H1 (cell line): ENCODE measurements around the gene ZNF367. TPM values are rescaled to one million over a fixed set of nuclear protein-coding genes. Genes with fewer than 3 reads are reported as not detected.

Experiments used
- CTCF ChIA-PET: fragments of 300-600 bp; sonication (Branson Sonifier 250); formaldehyde crosslinking; loops from one replicate; lab custom pipeline; 2021; ENCODE audit not compliant: partially characterized antibody; lab: Charles Lee
- POLR2A ChIA-PET: fragments of 300-600 bp; sonication (Branson Sonifier 250); formaldehyde crosslinking; loops from one replicate; lab custom pipeline; 2021; ENCODE audit warnings: inconsistent platforms; ENCODE audit not compliant: partially characterized antibody; lab: Charles Lee
- DNase-seq, 2 experiments: peaks; one replicate each; pipeline versions ENCODE4 v3.0.0 to v3.0.0-alpha.2; 2010 to 2022; ENCODE audit warnings: low spot score in 2 of 2, low read depth in 1 of 2, mixed read lengths in 1 of 2
- FAIRE-seq: peaks from 2 replicates; lab custom pipeline; 2011; peaks lifted over from hg19 to GRCh38; lab: Jason Lieb, UNC
- H2AFZ ChIP-seq: 2 replicates; pipeline ENCODE4 v1.8.1; 2012; ENCODE audit warnings: low read length, inconsistent platforms
- H2AK5ac ChIP-seq: 2 replicates; pipeline ENCODE4 v1.6.1; 2013; ENCODE audit warnings: low read depth, low read length
- H2BK120ac ChIP-seq: replicated peaks from 2 replicates; pipeline ENCODE3; 2013; ENCODE audit warnings: low read depth, low read length, inconsistent platforms
- H2BK12ac ChIP-seq: 2 replicates; pipeline ENCODE4 v1.6.1; 2013; ENCODE audit warnings: low read depth, low read length
- H2BK15ac ChIP-seq: 2 replicates; pipeline ENCODE4 v1.6.1; 2013; ENCODE audit warnings: low read length
- H2BK20ac ChIP-seq: 2 replicates; pipeline ENCODE4 v1.6.1; 2013; ENCODE audit warnings: low read length
- H2BK5ac ChIP-seq: 2 replicates; pipeline ENCODE4 v1.6.1; 2013; ENCODE audit warnings: low read depth, low read length
- H3K14ac ChIP-seq: 2 replicates; pipeline ENCODE4 v1.6.1; 2013; ENCODE audit warnings: inconsistent platforms; ENCODE audit not compliant: insufficient read length
- H3K18ac ChIP-seq: 2 replicates; pipeline ENCODE4 v1.6.1; 2013; ENCODE audit warnings: low read length; ENCODE audit errors: extremely low read depth
- H3K23ac ChIP-seq: 2 replicates; pipeline ENCODE4 v1.6.1; 2013; ENCODE audit warnings: inconsistent platforms; ENCODE audit not compliant: insufficient read length
- H3K23me2 ChIP-seq: 2 replicates; pipeline ENCODE4 v1.6.1; 2013; ENCODE audit warnings: low read depth, low read length
- H3K27ac ChIP-seq: 2 replicates; pipeline ENCODE4 v1.6.1; 2011; ENCODE audit warnings: low read depth, low read length, inconsistent platforms
- H3K27me3 ChIP-seq, 4 experiments: replicated peaks in 1 of 4; 1 replicate in 1 of 4; 2 replicates in 3 of 4; pipeline versions ENCODE4 v1.6.1 to v1.8.1; 2011 to 2013; ENCODE audit warnings: low read length in 3 of 4, mild to moderate bottlenecking in 3 of 4, inconsistent platforms in 2 of 4, mixed read lengths in 2 of 4, moderate library complexity in 1 of 4; ENCODE audit not compliant: control insufficient read depth in 3 of 4, insufficient read depth in 3 of 4; ENCODE audit errors: extremely low read depth in 1 of 4
- H3K36me3 ChIP-seq, 4 experiments: 2 replicates each; pipeline versions ENCODE4 v1.6.1 to v1.8.1; 2011 to 2013; ENCODE audit warnings: mild to moderate bottlenecking in 4 of 4, low read length in 3 of 4, moderate library complexity in 2 of 4, control low read depth in 1 of 4, inconsistent platforms in 1 of 4; ENCODE audit not compliant: insufficient read depth in 4 of 4, control insufficient read depth in 2 of 4
- H3K4ac ChIP-seq: replicated peaks from 2 replicates; pipeline ENCODE3; 2013; ENCODE audit warnings: low read length, low read depth, mixed read lengths, inconsistent platforms; ENCODE audit not compliant: insufficient read length
- H3K4me1 ChIP-seq, 4 experiments: replicated peaks in 1 of 4; 1 replicate in 1 of 4; 2 replicates in 3 of 4; pipeline versions ENCODE4 v1.6.1 to v1.8.1; 2011 to 2013; ENCODE audit warnings: low read length in 3 of 4, inconsistent platforms in 2 of 4, mixed read lengths in 1 of 4; ENCODE audit not compliant: insufficient read depth in 4 of 4, control insufficient read depth in 3 of 4
- H3K4me2 ChIP-seq, 2 experiments: 2 replicates each; pipeline versions ENCODE4 v1.6.1 to v1.8.1; 2011 to 2013; ENCODE audit warnings: low read depth in 2 of 2, low read length in 2 of 2, control low read depth in 1 of 2, inconsistent platforms in 1 of 2, mild to moderate bottlenecking in 1 of 2; ENCODE audit not compliant: insufficient read depth in 1 of 2
- H3K4me3 ChIP-seq, 4 experiments: fragments of 200-600, 300-600 bp in 1 of 4; sonication (generic), shearing (Covaris generic), sonication (Bioruptor Twin) in 1 of 4; 2 replicates each; pipeline versions ENCODE4 v1.5.1 to v1.8.1; 2011 to 2016; ENCODE audit warnings: low read length in 4 of 4, low read depth in 3 of 4, control low read depth in 2 of 4, inconsistent platforms in 2 of 4, mild to moderate bottlenecking in 2 of 4, mixed read lengths in 1 of 4, moderate library complexity in 1 of 4; ENCODE audit not compliant: insufficient read depth in 2 of 4; ENCODE audit errors: extremely low read depth in 1 of 4
- H3K56ac ChIP-seq: replicated peaks from 2 replicates; pipeline ENCODE3; 2013; ENCODE audit warnings: low read depth, mild to moderate bottlenecking, mixed read lengths, low read length, inconsistent platforms; ENCODE audit not compliant: insufficient read length
- H3K79me1 ChIP-seq: 2 replicates; pipeline ENCODE4 v1.6.1; 2013; ENCODE audit warnings: low read depth, low read length, control low read depth
- H3K79me2 ChIP-seq, 2 experiments: 2 replicates each; pipeline versions ENCODE4 v1.6.1 to v1.8.1; 2012 to 2013; ENCODE audit warnings: low read length in 2 of 2, mild to moderate bottlenecking in 2 of 2, inconsistent platforms in 1 of 2; ENCODE audit not compliant: insufficient read depth in 2 of 2, control insufficient read depth in 1 of 2
- H3K9ac ChIP-seq, 4 experiments: replicated peaks in 1 of 4; 1 replicate in 1 of 4; 2 replicates in 3 of 4; pipeline versions ENCODE4 v1.6.1 to v1.8.1; 2011 to 2013; ENCODE audit warnings: low read depth in 3 of 4, low read length in 3 of 4, control low read depth in 2 of 4, mild to moderate bottlenecking in 2 of 4, moderate library complexity in 2 of 4, inconsistent platforms in 1 of 4; ENCODE audit errors: extremely low read depth in 1 of 4
- H3K9me3 ChIP-seq, 2 experiments: 2 replicates each; pipeline versions ENCODE4 v1.6.1 to v1.8.1; 2012 to 2013; ENCODE audit warnings: mild to moderate bottlenecking in 2 of 2, moderate library complexity in 2 of 2, control low read depth in 1 of 2, inconsistent platforms in 1 of 2, low read depth in 1 of 2, low read length in 1 of 2, mixed read lengths in 1 of 2; ENCODE audit not compliant: insufficient read depth in 2 of 2
- H4K20me1 ChIP-seq, 2 experiments: replicated peaks in 1 of 2; 2 replicates each; pipeline versions ENCODE3 to v1.8.1; 2011 to 2013; ENCODE audit warnings: inconsistent platforms in 2 of 2, low read length in 2 of 2, mild to moderate bottlenecking in 1 of 2; ENCODE audit not compliant: insufficient read depth in 2 of 2, control insufficient read depth in 1 of 2
- H4K5ac ChIP-seq: 2 replicates; pipeline ENCODE4 v1.6.1; 2013; ENCODE audit warnings: low read length, low read depth, mixed read lengths, inconsistent platforms; ENCODE audit not compliant: insufficient read length
- H4K8ac ChIP-seq: 2 replicates; pipeline ENCODE4 v1.8.0; 2013; ENCODE audit warnings: mild to moderate bottlenecking, moderate library complexity, low read length, inconsistent platforms; ENCODE audit not compliant: insufficient read depth; ENCODE audit errors: extremely low read depth
- H4K91ac ChIP-seq: replicated peaks from 2 replicates; pipeline ENCODE3; 2013; ENCODE audit warnings: low read length, mixed read lengths, inconsistent platforms; ENCODE audit not compliant: insufficient read length
- RBBP5 ChIP-seq: IDR thresholded peaks from 2 replicates; pipeline ENCODE4 v1.7.1; 2012; ENCODE audit warnings: low read depth, mild to moderate bottlenecking, inconsistent platforms, low read length, moderate library complexity, borderline replicate concordance
- TAF7 ChIP-seq: optimal IDR thresholded peaks from 2 replicates; pipeline ENCODE3; 2011; ENCODE audit warnings: low read depth, mild to moderate bottlenecking, inconsistent platforms, low read length, moderate library complexity, borderline replicate concordance
- WGBS, 2 experiments: shearing (Covaris generic) in 1 of 2; methylation state at CpG; one replicate each; pipeline versions ENCODE4 v1.1.6 to v1.1.7; 2013 to 2015; ENCODE audit warnings: low lambda C conversion rate in 2 of 2, mixed read lengths in 2 of 2, inconsistent platforms in 1 of 2, low coverage in 1 of 2, missing lambda C conversion rate in 1 of 2; ENCODE audit not compliant: insufficient replicate concordance in 2 of 2, insufficient coverage in 1 of 2, insufficient read length in 1 of 2; ENCODE audit errors: extremely low coverage in 1 of 2, missing lambda C conversion rate in 1 of 2; 5-methylcytosine and 5-hydroxymethylcytosine counted together
- polyA plus RNA-seq, 7 experiments: library from polyadenylated mRNA; depleted of rRNA in 3 of 7; stranded (reverse) in 5 of 7; unstranded in 2 of 7; fragments of >200 nt in 5 of 7; fragments of 200-250 nt in 2 of 7; gene quantifications; 1 replicate in 5 of 7; 2 replicates in 1 of 7; 4 replicates in 1 of 7; pipeline versions ENCODE4 v1.2.1 to v1.2.3, GENCODE V29; 2011 to 2013; ENCODE audit warnings: missing spikeins in 2 of 7, mixed read lengths in 2 of 7
- total RNA-seq: library from RNA; stranded (reverse); fragmentation: NEBNext Ultra II Directional; extraction: Animal tissue kit (Norgen Biotek cat#: 25700); gene quantifications from 2 replicates; pipeline ENCODE4 v1.2.1, GENCODE V29; 2021

ZNF367 gene
- total and polyA plus RNA-seq, 2 of the 8 experiments (the other 6 are each of a cell fraction or from before 2014, with no cell fraction given) = 2.2 to 8.2 TPM

- Histone ChIP-seq H3K23ac (no peak overlapping the region), H4K91ac (no peak overlapping the region), H4K20me1 (peaks cover 0 to 1% of the 10 kb centered on the region in 2 experiments), H2BK120ac (no peak overlapping the region), H2BK12ac (no peak overlapping the region), H3K27ac (no peak overlapping the region), H3K27me3 (no peaks in the 10 kb centered on the region), H2BK5ac (no peak overlapping the region), H3K18ac (no peak overlapping the region), H4K8ac (no peak overlapping the region), H3K4me3 (peak overlapping the region in 1 of 4 experiments; percentile 6; a peak in 1 of 8 replicates), H3K14ac (no peak overlapping the region), H3K9ac (no peak overlapping the region), H3K4me2 (peak overlapping the region in 1 of 2 experiments; percentile 29; a peak in 1 of 4 replicates), H3K56ac (no peak overlapping the region), H2AK5ac (no peak overlapping the region), H3K36me3 (peaks cover 0 to 9% (median under 1%) of the 10 kb centered on the region in 4 experiments; a peak in 5 of 8 replicates), H3K79me2 (no peaks in the 10 kb centered on the region; a peak in 1 of 4 replicates), H3K23me2 (no peaks in the 10 kb centered on the region), H3K79me1 (no peaks in the 10 kb centered on the region), H3K4ac (no peak overlapping the region), H3K4me1 (peaks cover 4 to 9% (median 8%) of the 10 kb centered on the region in 4 experiments; a peak in 5 of 7 replicates), H2AFZ (no peak overlapping the region), H2BK15ac (no peak overlapping the region), H2BK20ac (no peak overlapping the region), H4K5ac (no peak overlapping the region), H3K9me3 (no peaks in the 10 kb centered on the region)
- DNase-seq = no peak
- ChIA-PET CTCF (interaction anchor here (0.8 to 1.6 kb wide), 3 partner anchors 9 to 18 kb away, joined by 3 to 7 read pairs (median 5); no protein-coding TSS in a partner anchor), POLR2A (no interaction called here)
- 89% methylated on average over 5 of the region's 5 CpGs; no CpG with 5 or more reads in 1 of the 2 experiments for WGBS, 2 experiments
- FAIRE-seq = no peak
- TF ChIP-seq RBBP5 (no peak), TAF7 (no peak)
Measured at GRCh38 chr9:96460470-96460869, 42.3 kb upstream of the ZNF367 start.
